Testis (tissue), 3 donors: ENCODE measurements around the gene LSR. TPM values are rescaled to one million over a fixed set of nuclear protein-coding genes. Genes with fewer than 3 reads are reported as not detected.
A peak's percentile ranks its signal among the peaks of the same experiment; 100 is the strongest.

Experiments
- DNase-seq: peaks from one replicate; pipeline ENCODE4 v3.0.0-alpha.2; 2019
- H3K27ac ChIP-seq, 2 donors: fragments of 200-600 bp; sonication (generic); one replicate each; pipeline ENCODE4 v1.5.1; 2019
- H3K27me3 ChIP-seq: fragments of 200-600 bp; sonication (generic); one replicate; pipeline ENCODE4 v1.5.1; 2019
- H3K36me3 ChIP-seq: fragments of 200-600 bp; sonication (generic); one replicate; pipeline ENCODE4 v1.5.1; 2017; ENCODE audit warnings: low read depth; ENCODE audit errors: missing control alignments
- H3K4me1 ChIP-seq: fragments of 200-600 bp; sonication (generic); one replicate; pipeline ENCODE4 v1.5.1; 2019
- H3K4me3 ChIP-seq, 2 donors: fragments of 200-600 bp; sonication (generic); one replicate each; pipeline ENCODE4 v1.5.1; 2017 to 2019
- H3K9me3 ChIP-seq: fragments of 200-600 bp; sonication (generic); one replicate; pipeline ENCODE4 v1.5.1; 2017
- CTCF ChIP-seq, 3 experiments: fragments of 450-650 bp in 2 of 3; fragments of 200-600 bp in 1 of 3; sonication (generic) in 1 of 3; IDR thresholded peaks; one replicate each; pipeline ENCODE4 v1.5.1; 2016 to 2019; ENCODE audit warnings: antibody characterized with exemption in 3 of 3, mild to moderate bottlenecking in 2 of 3, moderate library complexity in 1 of 3
- POLR2A ChIP-seq: fragments of 450-650 bp; IDR thresholded peaks from one replicate; pipeline ENCODE4 v1.6.1; 2017; ENCODE audit warnings: antibody characterized with exemption, mild to moderate bottlenecking, moderate library complexity
- WGBS, 2 donors: methylation state at CpG; one replicate each; pipeline ENCODE4 v1.1.5; 2018; 5-methylcytosine and 5-hydroxymethylcytosine counted together
- intact Hi-C: fragments of 100-400 bp; cut with DNase I; formaldehyde crosslinking; loops from one replicate; pipeline ENCODE4 v1.15.1; 2023; ENCODE audit warnings: low total_unique reads
- polyA plus RNA-seq: library from polyadenylated mRNA; stranded (reverse); fragments of 350-450 nt; fragmentation: Illumina TruSeq; extraction: RNeasy Lipid Tissue Mini Kit (QIAGEN cat#74804); gene quantifications from one replicate; pipeline ENCODE4 v1.2.3, GENCODE V29; 2014; ENCODE audit warnings: low read depth, low replicate concordance; ENCODE audit not compliant: insufficient read depth
- total RNA-seq, 2 donors: library from RNA; depleted of rRNA; stranded (reverse); fragments of >200 nt; gene quantifications; one replicate each; pipeline ENCODE4 v1.2.3, GENCODE V29; 2016

Gene LSR
- total and polyA plus RNA-seq, 3 donors from 2014 or later: 85.7 to 195 (median 154) TPM

GRCh38 chr19:35264268-35265125 lies 15.7 kb downstream of the LSR start:
- no peaks in the 10 kb centered on the region for H3K27me3 ChIP-seq
- H3K4me3 ChIP-seq: no peak overlapping the region
- WGBS, 2 donors: 73 to 83% methylated on average over 7 of the region's 7 CpGs
- no peak for TF ChIP-seq CTCF (IDR thresholded peaks at IDR 0.05)
- no peak for TF ChIP-seq POLR2A
- H3K36me3 ChIP-seq: no peaks in the 10 kb centered on the region
- no peaks in the 10 kb centered on the region for H3K9me3 ChIP-seq
- H3K4me1 ChIP-seq: peaks cover 33% of the 10 kb centered on the region
- DNase-seq: peak; percentile 10
- H3K27ac ChIP-seq: peak overlapping the region in 1 of 2 donors; percentile 98
- intact Hi-C loops: no loop called here

- peak; percentile 16 for DNase-seq
- Histone ChIP-seq H3K4me3 (no peak overlapping the region), H3K27ac (peak overlapping the region in 1 of 2 donors; percentile 98), H3K9me3 (no peaks in the 10 kb centered on the region), H3K4me1 (peaks cover 39% of the 10 kb centered on the region), H3K36me3 (no peaks in the 10 kb centered on the region), H3K27me3 (no peaks in the 10 kb centered on the region)
- TF ChIP-seq POLR2A: no peak
- TF ChIP-seq CTCF (IDR thresholded peaks at IDR 0.05): no peak
- WGBS, 2 donors: 36 to 44% methylated on average over 6 of the region's 6 CpGs
- intact Hi-C loops: no loop called here
Observed at GRCh38 chr19:35265126-35265899, 16.5 kb downstream of the LSR start.

- Histone ChIP-seq H3K9me3 (no peaks in the 10 kb centered on the region), H3K4me3 (no peak overlapping the region), H3K36me3 (no peaks in the 10 kb centered on the region), H3K27ac (peak overlapping the region; percentile 68 to 98), H3K27me3 (no peaks in the 10 kb centered on the region), H3K4me1 (peaks cover 39% of the 10 kb centered on the region)
- DNase-seq: peak; percentile 14
- intact Hi-C loops: no loop called here
- WGBS, 2 donors: 45 to 71% methylated on average over 4 to 10 of the region's 10 CpGs
- TF ChIP-seq CTCF (IDR thresholded peaks at IDR 0.05): no peak
- no peak for TF ChIP-seq POLR2A
Observed at GRCh38 chr19:35265900-35266519, 17.2 kb downstream of the LSR start.

- Histone ChIP-seq H3K4me1 (peaks cover 38% of the 10 kb centered on the region), H3K36me3 (no peaks in the 10 kb centered on the region), H3K9me3 (no peaks in the 10 kb centered on the region), H3K27ac (peak overlapping the region; percentile 68 to 98), H3K4me3 (peak overlapping the region; percentile 82), H3K27me3 (no peaks in the 10 kb centered on the region)
- 30 to 34% methylated on average over 6 to 28 of the region's 39 CpGs for WGBS, 2 donors
- DNase-seq: no peak
- intact Hi-C loops: no loop called here
- TF ChIP-seq POLR2A (no peak), CTCF (IDR thresholded peaks at IDR 0.05) (no peak)
Observed at GRCh38 chr19:35266520-35267352, 17.9 kb downstream of the LSR start.
